HS-27A (cell line): ENCODE data around the gene DUOXA1.

Source experiments
- DNase-seq: peaks from one replicate; pipeline ENCODE4 v3.0.0-alpha.2; 2012; ENCODE audit warnings: low read depth, missing footprints

Gene DUOXA1

DNA sequence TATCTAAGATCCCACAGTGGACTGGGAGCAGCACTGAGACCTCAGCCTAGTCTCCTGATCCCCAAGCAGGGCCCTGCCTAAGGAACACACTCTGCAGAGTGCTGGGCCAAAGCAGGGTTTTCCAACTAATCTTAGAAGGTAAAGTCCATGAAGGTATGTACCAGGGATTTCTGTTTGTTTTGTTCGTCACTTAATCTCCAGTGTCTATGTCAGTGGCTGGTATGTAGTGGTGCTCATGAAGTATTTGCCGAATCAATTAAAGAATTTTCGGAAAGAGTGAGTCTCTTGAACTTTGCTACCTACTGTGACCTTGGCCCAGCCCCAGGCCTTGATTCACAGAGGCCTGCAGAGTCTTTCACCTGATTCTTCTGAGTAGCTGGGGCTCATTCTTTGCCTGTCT, 1.8 kb upstream of the DUOXA1 start:
- DNase-seq: no peak

DNA sequence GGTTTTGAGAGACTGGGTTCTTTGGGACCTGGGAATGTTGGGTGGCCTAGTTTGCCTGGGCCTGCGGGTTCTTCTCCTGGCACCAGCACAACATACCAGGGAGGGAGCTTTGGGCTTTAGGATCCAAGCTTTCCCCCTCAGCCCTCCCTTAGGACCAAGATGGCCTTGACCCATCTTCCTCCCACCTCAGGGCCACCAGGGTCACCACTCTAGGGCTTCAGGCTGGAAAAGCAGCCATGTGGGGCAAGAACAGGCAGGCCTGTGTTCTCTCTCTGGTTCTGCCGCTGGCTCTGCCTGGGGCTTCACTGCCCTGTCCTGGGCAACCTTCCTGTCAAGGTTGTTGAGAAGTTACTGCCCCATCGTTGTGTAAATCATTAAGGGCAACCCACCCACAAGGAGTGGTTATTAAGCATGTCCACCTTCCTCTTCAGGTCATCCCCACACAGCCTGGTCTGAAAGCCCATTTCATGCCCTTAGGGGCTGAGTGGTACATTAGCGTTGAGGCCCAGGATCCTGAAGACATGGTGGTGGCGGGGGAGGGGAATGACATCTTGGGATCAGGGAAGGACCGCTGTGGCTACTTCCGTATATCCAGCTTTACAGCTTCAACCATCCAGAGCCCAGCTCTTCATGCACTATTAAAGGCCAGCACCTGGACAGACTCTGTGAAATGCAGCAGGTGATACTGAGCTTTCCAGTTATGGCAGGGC, 767 bp upstream of the DUOXA1 start:
- no peak for DNase-seq

DNA sequence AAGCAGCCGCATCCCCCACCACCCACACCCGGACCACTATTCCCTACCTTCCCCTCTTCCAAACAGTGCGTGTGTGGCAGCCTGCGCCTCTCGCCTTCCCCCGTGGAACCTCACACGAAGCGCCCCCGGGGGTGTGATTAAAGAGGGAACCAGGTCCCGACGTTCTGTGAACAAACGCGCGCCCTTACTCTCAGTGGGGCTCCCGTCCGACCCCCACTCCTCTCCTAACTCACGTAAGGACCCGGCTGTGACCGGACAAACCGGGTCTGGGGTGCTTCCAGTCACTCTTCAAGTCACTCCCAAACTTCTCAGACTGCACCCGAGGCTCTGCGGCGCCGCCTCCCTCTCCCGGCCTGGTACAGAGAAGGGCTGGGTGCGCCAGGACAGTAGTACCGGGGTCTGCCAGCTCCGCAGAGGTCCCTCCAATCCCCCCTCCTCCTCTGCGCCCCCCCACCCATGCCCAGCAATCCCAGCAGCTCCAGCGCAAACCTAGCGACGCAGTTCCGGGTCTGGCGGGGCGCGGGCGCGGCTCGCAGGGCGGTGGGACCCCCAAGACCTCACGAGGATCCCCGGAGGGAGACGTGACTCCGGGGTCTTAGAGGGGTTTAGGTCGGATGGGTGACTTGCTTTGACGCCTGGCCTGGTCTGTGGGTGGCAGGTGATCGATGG, 574 bp downstream of the DUOXA1 start:
- DNase-seq: no peak

DNA sequence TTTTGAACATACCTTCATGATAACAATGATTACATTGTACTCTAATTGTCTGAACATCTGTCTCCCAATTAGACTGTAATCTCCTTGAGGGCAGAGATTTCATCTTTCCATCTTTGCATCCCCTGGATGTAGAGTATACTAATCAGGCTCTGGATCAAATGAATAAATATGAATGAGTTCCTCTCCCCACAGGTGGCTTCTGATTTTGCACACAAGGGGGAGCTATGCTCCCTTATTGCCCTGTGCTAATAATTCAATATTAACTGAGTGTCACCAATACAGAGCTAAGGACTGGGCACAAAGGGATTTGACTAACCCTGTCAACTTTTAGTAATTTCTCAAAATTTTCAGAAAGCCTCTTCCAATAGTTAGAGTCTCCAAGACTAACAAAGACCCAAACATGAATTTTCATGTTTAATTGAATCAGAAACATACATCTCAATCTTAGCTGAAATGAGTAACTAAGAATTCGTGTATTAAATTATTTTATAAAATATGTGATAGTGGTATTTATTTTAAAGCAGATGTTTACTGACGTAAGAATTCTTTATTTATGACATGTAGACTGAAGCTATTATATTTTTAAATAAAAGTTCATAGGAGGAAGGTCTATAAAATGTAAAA, 3.0 kb downstream of the DUOXA1 start:
- DNase-seq: no peak

DNA sequence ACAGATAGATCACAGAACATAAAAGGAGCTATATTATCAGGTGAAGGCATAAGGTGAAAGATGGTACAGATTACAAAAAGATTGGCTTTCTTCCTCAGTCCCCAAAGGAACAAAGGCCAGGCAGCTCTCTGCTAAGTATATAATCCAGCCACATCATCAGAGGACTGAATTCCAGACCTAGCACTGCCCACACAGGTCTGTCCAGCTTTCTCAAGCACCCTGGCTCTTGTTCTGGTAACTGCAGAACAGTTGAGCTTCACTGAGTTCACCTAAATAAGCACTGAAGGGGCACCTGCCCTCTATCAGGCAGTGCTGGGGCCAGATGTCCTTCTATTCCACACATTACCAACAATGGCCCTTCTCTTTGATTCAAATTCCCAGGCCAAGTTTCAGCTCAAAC, 6.3 kb downstream of the DUOXA1 start:
- DNase-seq: no peak

DNA sequence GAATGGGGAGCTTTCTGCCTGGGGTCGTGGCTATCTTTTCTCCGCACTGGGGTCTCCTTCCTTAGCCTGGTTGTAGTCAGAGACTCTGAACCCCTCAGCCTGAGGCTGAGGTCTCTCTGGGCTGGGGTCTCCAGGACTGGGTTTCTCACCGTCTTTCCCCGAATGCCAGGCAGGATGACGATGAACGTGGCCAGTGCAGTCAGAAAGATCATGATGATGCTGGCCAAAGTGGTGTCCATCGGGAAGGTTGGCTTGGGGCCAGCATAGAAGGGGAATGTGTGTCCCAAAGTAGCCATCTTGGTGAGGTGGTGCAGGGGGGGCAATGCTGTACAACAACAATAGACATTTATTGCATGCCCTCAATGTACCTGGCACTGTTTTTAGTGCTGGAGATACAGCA, 7.0 kb downstream of the DUOXA1 start:
- DNase-seq: no peak

DNA sequence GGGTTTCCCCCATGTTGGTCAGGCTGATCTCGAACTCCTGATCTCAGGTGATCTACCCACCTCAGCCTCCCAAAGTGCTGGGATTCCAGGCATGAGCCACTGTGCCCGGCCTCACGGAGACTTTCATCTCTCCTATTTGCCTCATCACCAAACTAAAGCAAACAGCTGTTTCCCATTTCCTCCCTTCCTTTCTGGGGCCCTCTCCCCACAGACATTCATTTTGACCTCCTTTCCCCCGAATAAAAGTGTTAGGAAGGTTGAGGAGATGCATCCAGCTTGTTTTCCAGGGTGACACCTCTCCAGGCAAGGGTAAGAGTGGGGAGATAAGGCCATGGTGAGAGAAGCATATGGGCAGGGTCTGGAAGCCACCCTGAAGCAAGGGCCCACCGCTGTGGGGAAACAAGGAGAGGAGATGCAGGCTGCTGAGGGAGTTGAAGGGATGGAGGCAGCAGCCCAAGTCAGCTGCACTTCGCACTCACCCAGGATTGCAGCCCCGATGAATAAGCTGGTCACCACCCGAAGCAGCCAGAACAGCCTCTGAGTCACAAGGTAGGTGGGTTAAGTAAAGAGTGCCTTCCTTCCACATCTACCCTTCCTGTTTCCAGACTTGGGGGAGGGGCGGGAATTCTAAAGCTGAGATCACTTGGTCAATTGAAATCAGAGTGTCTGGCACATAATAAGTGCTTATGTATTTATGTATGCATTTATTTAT, 7.8 kb downstream of the DUOXA1 start:
- peak; percentile 51 for DNase-seq

DNA sequence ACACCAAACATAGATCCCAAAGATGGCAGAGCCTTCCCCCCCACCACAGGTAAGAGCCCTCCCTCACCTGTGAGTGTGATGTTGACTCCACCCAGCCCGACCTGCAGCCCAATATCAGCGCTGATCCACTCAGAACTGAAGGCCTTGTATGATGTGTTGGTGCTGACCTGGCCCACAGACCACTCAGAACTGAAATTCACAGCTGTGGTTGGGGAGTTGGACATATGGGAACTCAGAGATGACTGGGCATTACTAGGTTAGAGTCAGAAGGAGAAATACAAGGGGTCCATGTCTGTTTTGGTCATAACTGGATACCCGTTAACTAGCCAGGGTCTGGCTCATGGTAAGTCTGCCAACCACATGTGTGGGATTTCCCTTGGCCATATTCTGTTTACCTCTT, 8.7 kb downstream of the DUOXA1 start:
- DNase-seq: no peak

DNA sequence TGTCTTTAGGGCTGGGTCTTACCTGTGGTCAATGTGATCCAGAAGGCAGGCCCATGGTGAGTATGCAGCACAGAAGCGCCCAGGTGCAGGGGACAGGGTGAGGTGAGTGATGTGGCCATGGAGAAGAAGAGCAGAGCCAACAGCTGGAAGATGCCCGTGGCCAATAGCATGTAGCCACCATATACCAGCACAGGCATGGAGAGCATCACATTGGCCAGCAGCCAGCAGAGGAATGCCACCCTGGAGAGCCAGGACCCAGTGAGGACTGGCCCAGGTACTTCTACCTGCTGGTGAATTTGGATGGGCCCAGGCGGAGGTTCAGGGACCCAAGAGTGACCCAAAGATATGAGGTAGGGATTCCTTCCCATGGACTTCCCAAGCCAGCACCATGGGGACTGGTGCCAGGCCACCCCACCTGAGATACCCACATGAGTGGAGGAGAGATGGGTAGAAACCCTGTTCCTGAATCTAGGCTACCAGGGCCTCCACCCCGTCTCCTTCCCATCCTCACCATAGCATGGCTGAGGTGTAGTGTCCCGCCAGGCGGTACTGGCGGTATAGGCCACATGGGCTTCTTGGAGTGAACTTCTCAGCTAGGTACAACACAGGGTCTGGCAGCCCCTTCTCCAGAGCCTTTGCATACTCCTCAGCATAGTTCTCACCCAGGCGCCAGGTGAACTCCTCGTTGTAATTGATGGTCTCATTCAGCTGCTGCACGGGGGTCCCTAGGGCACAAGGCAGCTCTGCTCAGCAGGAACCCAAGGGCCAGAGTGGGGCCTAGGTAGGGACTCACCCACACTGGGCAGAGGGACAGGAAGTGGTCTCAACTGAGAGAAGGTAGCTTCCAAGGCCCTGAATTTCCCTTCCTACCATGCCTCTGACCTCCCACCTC, 9.4 kb downstream of the DUOXA1 start:
- DNase-seq: no peak

DNA sequence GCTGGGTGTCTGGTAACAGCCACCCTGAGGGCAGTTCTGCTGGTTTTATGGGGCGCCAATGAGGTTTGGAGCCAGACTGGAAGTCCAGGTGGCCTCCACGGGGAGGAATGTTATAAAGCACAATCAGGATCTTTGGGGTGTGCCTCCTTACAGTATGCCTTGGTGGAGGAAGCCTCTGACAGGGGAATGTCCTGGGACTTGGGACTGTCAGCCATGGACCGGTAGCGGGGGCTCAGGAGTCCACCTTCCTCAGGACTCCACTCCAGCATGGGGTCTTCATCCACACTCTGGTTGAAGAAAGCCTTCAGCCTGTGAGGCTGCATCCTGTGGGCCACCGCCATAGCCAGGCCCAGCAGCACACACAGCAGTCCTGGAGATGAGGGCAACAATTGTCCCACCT, 10.7 kb downstream of the DUOXA1 start:
- no peak for DNase-seq

DNA sequence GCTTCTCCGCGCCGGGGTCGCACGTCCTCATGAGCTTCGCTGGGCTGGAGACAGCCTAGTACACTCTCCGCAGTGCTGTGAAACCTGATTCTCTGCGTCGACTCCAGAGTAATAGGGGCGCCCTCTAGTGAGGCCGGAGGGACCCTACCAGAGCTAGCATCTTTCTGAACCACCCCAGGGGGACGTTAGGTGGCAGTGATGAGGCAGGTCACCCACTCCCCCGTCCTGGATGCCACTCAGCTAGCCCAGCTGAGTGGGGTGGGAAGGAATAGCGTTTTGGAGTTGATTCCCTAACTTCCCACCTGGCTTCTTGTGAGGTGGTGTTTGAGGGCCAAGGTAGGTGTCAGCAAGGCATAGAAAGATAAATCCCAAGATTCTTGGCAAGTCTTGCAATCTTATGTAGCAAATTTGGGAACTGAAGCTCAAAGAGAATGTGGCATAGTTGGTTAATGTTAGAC, 11.5 kb downstream of the DUOXA1 start:
- peak; percentile 56 for DNase-seq

DNA sequence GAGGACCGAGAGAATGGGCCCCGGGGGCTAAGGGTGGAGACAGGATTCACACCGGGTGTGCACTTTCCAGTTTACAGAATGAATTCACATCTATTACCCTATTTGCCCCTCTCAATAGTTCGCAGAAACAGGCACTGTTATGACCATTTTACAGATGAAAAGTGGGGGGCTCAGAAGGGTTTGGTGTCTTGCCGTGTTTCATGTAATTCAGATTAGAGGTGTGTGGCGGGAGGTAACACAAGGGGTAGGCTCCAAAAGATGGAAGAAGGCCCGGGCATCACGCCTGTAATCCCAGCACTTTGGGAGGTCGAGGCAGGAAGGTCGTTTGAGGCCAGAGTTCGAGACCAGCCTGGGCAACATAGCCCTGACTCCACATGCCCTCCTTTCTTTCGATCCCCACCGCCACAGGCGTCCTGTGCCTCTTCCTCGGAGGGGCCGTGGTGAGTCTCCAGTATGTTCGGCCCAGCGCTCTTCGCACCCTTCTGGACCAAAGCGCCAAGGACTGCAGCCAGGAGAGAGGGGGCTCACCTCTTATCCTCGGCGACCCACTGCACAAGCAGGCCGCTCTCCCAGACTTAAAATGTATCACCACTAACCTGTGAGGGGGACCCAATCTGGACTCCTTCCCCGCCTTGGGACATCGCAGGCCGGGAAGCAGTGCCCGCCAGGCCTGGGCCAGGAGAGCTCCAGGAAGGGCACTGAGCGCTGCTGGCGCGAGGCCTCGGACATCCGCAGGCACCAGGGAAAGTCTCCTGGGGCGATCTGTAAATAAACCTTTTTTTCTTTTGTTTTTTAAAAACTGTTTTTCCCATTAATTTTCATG, 12.2 kb downstream of the DUOXA1 start:
- DNase-seq: no peak

DNA sequence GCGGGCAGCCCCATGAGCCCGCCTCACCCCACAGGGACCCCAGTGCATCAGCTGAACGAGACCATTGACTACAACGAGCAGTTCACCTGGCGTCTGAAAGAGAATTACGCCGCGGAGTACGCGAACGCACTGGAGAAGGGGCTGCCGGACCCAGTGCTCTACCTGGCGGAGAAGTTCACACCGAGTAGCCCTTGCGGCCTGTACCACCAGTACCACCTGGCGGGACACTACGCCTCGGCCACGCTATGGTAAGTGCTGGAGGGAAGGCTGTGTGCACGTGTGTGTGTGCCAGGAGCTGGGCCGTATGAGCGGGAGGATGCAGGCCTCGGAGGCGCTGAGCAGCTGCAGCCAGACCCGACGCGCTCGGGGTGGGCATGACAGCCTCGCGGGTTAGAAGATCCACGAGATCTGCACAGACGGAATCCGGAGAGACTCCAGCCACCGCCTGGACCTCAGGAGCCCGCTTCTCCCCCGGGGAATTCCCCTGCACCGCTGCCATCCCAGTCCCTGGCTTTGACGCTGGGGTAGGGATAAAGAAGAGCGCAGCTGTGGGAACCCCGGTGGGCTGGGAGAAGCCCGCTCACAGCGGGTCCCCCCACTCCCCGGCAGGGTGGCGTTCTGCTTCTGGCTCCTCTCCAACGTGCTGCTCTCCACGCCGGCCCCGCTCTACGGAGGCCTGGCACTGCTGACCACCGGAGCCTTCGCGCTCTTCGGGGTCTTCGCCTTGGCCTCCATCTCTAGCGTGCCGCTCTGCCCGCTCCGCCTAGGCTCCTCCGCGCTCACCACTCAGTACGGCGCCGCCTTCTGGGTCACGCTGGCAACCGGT, 13.0 kb downstream of the DUOXA1 start:
- no peak for DNase-seq

DNA sequence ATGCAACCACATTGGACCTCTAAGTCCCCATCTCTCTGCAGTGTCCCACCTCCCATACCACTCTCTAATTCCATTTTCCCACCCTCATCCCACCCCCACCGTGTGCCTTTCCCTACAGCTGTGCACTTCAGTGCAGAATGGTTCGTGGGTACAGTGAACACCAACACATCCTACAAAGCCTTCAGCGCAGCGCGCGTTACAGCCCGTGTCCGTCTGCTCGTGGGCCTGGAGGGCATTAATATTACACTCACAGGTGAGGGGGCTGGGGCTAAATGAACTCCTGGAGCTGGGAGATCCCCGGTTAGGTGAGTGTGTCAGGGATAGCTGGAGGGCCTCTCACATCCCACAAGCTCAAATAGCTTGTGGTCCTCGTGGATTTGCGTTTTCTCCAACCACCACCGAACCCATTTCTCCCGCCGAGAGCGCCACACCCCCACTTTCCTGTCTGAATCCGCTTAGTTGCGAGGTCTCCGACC, 13.6 kb downstream of the DUOXA1 start:
- no peak for DNase-seq

DNA sequence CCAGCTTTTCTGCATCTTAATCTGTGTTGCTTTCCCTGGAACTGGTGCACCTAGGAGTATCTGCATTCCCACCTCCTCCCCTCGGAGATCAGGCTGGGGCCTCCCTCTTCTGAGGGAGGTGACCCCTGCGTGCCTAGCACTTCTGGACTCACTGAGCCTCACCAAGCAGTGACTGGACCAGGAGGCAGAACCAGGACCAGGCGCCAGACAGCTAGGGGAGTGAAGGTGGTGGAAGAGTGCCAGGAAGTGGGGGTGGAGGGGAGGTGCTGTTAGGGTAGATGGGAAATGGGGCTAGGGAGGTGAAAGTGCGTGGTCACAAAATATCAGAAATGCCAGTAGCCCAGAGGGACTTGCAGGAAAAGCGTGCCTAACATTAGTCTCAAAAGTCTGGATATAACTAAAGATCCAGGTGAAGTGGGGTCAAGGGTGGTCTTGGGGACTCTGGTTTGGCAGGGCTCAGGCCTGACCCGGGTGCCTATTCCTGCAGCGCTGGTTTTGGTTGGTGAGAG, 14.3 kb downstream of the DUOXA1 start:
- DNase-seq: no peak

DNA sequence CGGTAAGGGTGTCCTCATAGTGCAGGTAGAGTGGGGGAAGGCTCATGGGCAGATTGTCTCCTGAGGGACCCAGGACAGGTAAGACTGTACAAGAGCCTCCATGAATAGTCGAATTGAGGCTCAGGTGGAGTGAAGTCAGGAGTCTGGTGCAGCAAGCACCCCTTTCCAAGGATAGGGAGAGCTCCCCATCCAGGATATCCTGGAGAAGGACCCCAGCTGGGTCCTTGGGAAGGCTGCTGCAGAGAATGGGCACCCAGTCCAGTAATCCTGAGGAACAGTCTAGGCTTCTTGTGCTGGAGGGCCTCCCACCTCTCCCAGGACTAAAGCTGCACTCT, 15.0 kb downstream of the DUOXA1 start:
- DNase-seq: no peak

DNA sequence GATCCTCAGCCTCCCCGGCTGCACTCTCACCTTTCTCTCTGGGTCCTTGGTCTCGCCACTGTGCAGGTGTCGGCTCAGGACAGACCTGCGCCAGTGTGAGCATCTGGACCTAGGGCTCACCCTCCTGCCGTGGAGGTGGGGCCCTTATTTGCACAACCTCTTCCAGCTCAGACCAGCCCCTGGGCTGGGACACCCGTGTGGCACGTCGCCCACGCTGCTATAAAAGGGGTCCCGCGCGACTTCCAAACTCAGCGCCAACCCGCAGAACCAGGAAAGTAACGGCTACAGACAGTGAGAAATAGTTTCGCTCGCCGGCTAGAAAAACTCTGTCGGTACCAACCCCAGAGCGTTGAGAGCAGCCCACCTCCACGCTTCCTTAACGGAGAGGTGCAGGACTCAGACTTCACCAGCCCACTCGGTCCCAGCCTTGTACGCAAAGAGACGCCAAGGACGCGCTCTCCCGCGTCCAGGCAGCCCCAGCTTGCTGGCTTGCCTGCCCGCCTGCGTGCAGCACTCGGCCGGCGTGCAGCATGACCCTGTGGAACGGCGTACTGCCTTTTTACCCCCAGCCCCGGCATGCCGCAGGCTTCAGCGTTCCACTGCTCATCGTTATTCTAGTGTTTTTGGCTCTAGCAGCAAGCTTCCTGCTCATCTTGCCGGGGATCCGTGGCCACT, 15.5 kb downstream of the DUOXA1 start, which contains the start of the genes DUOX2 and DUOXA2:
Gene DUOX2, minus strand, starts transcription at position 97 of the 675 bp plus-strand sequence. CDS start 761 bp downstream, outside the sequence.
Gene DUOXA2, plus strand, starts transcription at position 251 of the 675 bp plus-strand sequence. Its CDS starts 280 bp downstream, at position 531.
- no peak for DNase-seq

DNA sequence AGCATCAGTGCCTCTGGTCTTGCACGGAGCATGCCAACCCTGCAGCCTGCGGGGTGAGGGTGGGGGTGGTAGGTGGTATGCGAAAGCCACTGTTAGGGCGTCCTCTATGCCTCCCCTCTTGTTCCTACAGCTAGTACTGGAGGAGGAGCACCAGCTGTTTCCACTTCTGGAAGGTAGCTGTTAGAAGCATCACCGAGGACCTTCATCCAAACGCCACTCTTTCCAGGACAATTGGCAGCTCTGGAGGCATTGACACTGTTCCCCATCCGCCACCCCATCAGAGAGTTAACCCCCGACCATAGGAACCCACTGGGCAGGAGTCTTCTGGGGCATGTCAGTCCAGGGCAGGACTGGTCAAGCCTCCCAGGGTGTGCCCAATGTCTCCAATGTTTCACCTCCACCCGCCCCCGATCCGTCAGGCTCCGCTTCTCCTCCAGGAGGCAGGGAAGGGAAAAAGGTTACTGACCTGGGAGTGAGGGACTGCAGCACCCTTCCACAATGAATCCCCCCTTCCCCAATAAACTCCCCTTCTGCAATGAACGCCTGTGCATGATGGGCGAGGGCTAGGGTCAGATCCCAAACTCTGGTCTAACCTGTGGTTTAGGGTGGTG, 16.2 kb downstream of the DUOXA1 start:
- no peak for DNase-seq
